ENCODE results near the gene MFAP2. TPM values are rescaled to one million over a fixed set of nuclear protein-coding genes. Genes with fewer than 3 reads are reported as not detected.

Gene MFAP2
- total RNA-seq, 2 donors from 2014 or later: 24.0 to 62.2 TPM

DNA sequence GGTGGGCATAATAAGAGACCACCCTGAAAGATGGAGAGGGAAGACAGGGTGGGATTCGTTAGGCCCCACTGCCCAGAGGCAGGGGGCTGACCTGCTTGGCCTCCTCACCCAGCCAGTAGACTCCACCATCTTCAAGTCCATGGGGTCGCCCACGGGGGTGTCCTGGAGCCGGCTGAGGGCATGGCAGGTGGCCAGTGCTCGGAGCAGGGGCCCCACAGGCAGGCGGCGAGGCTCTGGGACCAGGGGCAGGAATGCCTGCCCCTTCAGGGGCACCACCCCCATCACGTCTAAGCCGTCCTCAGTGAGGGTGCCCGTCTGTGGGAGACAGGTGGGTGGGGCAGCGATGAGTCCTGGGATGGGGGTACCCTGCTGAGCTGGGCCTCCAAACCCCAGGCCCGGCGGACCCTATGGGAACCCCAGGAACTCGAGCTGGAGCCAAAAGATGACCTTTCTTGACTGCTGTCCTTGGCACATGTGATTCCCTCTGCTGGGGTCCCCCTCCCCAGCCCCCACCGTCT, 13.2 kb upstream of the MFAP2 start:
- no peak overlapping the region for H3K4me3 ChIP-seq
- DNase-seq (ENCODE audit: low spot score): no peak
- peaks cover 29% of the 10 kb centered on the region for H3K36me3 ChIP-seq
- no peak for ATAC-seq (ENCODE audit: insufficient number of reproducible peaks, low FRiP score, low read depth)
- TF ChIP-seq, protein P1, sequence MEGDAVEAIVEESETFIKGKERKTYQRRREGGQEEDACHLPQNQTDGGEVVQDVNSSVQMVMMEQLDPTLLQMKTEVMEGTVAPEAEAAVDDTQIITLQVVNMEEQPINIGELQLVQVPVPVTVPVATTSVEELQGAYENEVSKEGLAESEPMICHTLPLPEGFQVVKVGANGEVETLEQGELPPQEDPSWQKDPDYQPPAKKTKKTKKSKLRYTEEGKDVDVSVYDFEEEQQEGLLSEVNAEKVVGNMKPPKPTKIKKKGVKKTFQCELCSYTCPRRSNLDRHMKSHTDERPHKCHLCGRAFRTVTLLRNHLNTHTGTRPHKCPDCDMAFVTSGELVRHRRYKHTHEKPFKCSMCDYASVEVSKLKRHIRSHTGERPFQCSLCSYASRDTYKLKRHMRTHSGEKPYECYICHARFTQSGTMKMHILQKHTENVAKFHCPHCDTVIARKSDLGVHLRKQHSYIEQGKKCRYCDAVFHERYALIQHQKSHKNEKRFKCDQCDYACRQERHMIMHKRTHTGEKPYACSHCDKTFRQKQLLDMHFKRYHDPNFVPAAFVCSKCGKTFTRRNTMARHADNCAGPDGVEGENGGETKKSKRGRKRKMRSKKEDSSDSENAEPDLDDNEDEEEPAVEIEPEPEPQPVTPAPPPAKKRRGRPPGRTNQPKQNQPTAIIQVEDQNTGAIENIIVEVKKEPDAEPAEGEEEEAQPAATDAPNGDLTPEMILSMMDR (IDR thresholded peaks at IDR 0.05): no peak
- no peak overlapping the region for H3K27ac ChIP-seq
- H3K4me1 ChIP-seq (ENCODE audit: control insufficient read depth in 1 of 2, low read depth in 2 of 2): no peaks in the 10 kb centered on the region
- no peaks in the 10 kb centered on the region for H3K27me3 ChIP-seq (replicated peaks; ENCODE audit: insufficient read depth)
- H3K9me3 ChIP-seq: no peaks in the 10 kb centered on the region

GRCh38 chr1:16992675-16993074, 12.3 kb upstream of the MFAP2 start:
- Histone ChIP-seq H3K36me3 (peaks cover 34% of the 10 kb centered on the region), H3K4me3 (no peak overlapping the region)
- TF ChIP-seq, protein P1 (IDR thresholded peaks at IDR 0.05): no peak

DNA sequence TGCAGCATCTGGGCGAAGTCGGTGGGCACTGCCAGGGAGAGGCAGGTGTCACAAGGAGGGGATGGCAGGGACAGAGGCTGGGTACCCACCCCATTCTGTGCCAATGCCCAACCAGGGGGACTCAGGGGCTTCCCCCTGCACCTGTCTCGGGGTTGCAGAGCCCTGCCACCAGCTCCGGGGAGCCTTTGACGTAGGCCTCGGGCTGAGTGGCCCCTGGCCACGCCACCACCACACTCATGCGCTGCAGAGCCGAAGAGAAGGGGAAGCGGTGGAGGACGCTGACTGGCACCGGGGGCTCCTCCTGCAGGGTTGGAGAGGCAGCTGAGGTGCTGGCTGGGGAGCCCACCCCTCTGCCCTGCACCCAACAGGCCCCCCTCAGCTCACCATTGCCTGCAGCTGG, 11.7 kb upstream of the MFAP2 start:
- Histone ChIP-seq H3K36me3 (peaks cover 36% of the 10 kb centered on the region), H3K4me3 (no peak overlapping the region), H3K4me1 (ENCODE audit: control insufficient read depth in 1 of 2, low read depth in 2 of 2) (no peaks in the 10 kb centered on the region), H3K27me3 (replicated peaks; ENCODE audit: insufficient read depth) (no peaks in the 10 kb centered on the region), H3K9me3 (no peaks in the 10 kb centered on the region), H3K27ac (no peak overlapping the region)
- TF ChIP-seq, protein P1 (IDR thresholded peaks at IDR 0.05): no peak
- no peak for DNase-seq (ENCODE audit: low spot score)
- no peak for ATAC-seq (ENCODE audit: insufficient number of reproducible peaks, low FRiP score, low read depth)

More at GRCh38 chr1:16992675-16993074, 12.3 kb upstream of the MFAP2 start:
- no peaks in the 10 kb centered on the region for H3K27me3 ChIP-seq (replicated peaks; ENCODE audit: insufficient read depth)
- no peak for DNase-seq (ENCODE audit: low spot score)
- no peak overlapping the region for H3K27ac ChIP-seq
- H3K4me1 ChIP-seq (ENCODE audit: control insufficient read depth in 1 of 2, low read depth in 2 of 2): no peaks in the 10 kb centered on the region
- no peak for ATAC-seq (ENCODE audit: insufficient number of reproducible peaks, low FRiP score, low read depth)
- no peaks in the 10 kb centered on the region for H3K9me3 ChIP-seq

DNA sequence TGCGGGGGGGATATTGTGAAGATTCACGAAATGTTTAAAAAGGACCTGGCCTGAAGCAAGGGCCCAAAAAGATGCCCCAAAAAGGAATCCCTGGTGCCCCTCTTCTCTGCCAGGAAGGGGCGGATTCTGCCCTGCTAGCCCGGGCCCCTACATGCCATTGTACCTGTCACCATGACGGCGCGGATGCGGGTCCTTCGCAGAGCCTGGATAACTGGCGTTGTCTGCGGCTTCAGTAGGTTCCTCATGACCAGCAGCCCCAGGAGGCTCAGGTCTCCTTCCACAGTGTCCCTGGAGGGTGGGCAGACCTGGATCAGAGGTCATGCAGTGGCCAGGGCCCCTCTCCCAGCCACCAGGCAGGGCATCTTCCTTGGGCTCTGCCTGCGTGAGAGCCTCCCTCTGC, 11.2 kb upstream of the MFAP2 start:
- no peaks in the 10 kb centered on the region for H3K9me3 ChIP-seq
- ATAC-seq (ENCODE audit: insufficient number of reproducible peaks, low FRiP score, low read depth) (no peak), DNase-seq (ENCODE audit: low spot score) (no peak)
- TF ChIP-seq, protein P1 (IDR thresholded peaks at IDR 0.05): no peak
- H3K36me3 ChIP-seq: peaks cover 36% of the 10 kb centered on the region
- no peaks in the 10 kb centered on the region for H3K27me3 ChIP-seq (replicated peaks; ENCODE audit: insufficient read depth)
- no peak overlapping the region for H3K4me3 ChIP-seq
- no peaks in the 10 kb centered on the region for H3K4me1 ChIP-seq (ENCODE audit: control insufficient read depth in 1 of 2, low read depth in 2 of 2)
- H3K27ac ChIP-seq: no peak overlapping the region

GRCh38 chr1:16989676-16990391, 9.4 kb upstream of the MFAP2 start:
- peaks cover 29% of the 10 kb centered on the region for H3K36me3 ChIP-seq
- DNase-seq (ENCODE audit: low spot score): no peak
- no peak for ATAC-seq (ENCODE audit: insufficient number of reproducible peaks, low FRiP score, low read depth)
- H3K27ac ChIP-seq: no peak overlapping the region
- no peak overlapping the region for H3K4me3 ChIP-seq
- H3K9me3 ChIP-seq: no peaks in the 10 kb centered on the region
- TF ChIP-seq, protein P1 (IDR thresholded peaks at IDR 0.05): no peak
- no peaks in the 10 kb centered on the region for H3K27me3 ChIP-seq (replicated peaks; ENCODE audit: insufficient read depth)
- H3K4me1 ChIP-seq (ENCODE audit: control insufficient read depth in 1 of 2, low read depth in 2 of 2): no peaks in the 10 kb centered on the region

All from thoracic aorta (tissue), 2 donors.